Nucleus accumbens (tissue), 56 donors: ENCODE measurements around the gene BMP8B.
"Not testable (repeated sequence)": the region's sequence is repeated elsewhere in the genome, so short reads cannot be mapped to it uniquely, and the experiment has no call there.

Experiments
- DNase-seq, 56 donors: peaks; one replicate each; lab custom pipeline; 2025; lab: John Stamatoyannopoulos, UW

The BMP8B gene

DNA sequence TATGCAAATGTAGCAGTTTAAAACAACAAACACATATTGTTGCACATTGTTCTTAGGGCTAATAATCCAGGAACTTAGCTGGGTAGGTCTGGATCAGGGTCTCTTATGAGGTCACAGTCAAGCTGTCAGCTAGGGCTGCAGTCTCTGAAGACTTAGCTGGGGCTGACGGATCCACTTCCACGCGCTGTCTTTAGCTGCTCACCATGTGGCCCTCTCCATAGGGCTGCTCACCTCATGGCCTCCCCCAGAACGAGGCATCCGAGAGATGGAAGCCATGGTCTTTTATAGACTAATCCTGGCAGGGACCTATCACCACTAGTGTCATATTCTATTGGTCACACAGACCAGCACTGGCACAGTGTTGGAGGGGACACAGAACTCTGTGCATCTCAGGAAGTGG lies 8.8 kb downstream of the BMP8B start:
- DNase-seq: no peak

- no peak for DNase-seq
These were observed 9.5 kb downstream of the BMP8B start for GRCh38 chr1:39779137-39779536.

- not testable (repeated sequence) for DNase-seq
These were observed 10.1 kb downstream of the BMP8B start for GRCh38 chr1:39778463-39779099.

DNA sequence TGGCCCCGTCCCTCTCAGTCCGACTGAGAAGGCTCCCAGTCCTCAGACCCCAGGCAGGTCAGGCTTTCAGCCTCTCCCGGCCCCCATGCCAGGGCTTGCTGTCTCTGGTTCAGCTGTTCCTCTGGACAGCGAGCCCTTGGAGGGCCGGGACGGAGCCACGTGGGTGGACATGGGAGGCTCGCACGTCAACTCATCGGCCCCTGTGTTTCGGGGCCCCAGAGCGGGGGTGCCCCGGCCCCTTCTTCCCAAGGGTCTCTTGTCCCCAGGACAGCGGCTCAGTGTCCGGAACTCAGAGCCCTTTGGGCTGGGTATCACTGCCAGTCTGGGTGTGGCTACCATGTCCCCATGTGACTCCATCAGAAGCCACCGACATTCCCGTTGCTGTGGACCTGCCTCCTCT lies 10.8 kb downstream of the BMP8B start:
- not testable (repeated sequence) for DNase-seq

- no peak for DNase-seq
These were observed 11.4 kb downstream of the BMP8B start for GRCh38 chr1:39777306-39777705.

GRCh38 chr1:39776886-39777285 lies 11.8 kb downstream of the BMP8B start:
- DNase-seq: no peak

DNA sequence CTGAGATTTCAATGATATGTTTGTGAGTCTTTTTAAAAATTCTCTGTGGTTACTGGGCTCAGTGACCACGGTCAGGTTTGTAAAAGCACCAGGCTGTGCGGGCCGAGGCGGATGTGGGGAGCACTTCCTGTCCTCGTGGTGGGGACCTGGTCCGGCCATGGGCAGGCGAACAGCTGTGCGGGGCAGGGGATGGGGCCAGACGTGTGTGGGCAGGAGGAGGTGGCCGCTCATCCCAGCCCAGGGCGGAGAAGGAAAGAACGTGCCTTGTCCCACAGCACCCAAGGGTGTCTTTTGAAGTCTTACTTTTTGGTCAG lies 12.3 kb downstream of the BMP8B start:
- peak in 2 of 56 donors; percentile 8 to 9 for DNase-seq

DNA sequence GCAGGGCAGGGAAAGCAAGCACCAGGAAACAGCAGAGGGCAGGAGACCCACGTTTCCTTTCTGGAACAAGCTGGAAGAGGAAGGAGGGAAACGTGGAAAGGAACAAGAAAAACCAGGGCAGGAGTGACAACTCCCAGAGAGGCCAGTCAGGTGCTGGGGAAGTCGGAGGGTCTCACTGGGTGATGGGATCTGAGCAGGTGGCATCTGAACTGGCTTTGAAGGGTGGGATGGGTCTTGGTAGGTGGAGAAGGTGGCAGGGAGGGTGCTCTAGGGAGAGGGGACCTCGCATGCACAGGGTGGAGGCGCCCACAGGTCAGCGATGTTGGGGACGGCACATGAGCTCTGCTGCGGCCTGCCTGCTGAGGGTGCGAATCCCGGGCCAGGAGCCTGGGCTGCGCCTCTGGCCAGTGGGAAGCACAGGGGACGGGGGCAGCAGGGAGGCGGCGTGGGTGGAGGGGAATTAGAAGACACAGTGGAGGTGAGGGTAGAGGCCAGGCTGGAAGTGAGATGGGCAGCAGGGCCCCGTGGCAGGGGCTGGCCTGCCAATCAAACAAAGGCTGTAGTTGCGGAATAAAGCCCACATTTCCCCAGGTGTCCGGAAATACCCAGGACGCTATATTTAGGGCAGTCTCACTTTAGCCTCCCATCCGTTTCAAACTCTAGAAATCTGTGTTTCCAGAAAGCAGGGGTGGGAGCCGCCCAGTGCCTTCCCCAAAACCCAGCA lies 12.8 kb downstream of the BMP8B start:
- not testable (repeated sequence) for DNase-seq

GRCh38 chr1:39775141-39775540 lies 13.5 kb downstream of the BMP8B start:
- DNase-seq: not testable (repeated sequence)

GRCh38 chr1:39773369-39773979 lies 15.2 kb downstream of the BMP8B start:
- not testable (repeated sequence) for DNase-seq

DNA sequence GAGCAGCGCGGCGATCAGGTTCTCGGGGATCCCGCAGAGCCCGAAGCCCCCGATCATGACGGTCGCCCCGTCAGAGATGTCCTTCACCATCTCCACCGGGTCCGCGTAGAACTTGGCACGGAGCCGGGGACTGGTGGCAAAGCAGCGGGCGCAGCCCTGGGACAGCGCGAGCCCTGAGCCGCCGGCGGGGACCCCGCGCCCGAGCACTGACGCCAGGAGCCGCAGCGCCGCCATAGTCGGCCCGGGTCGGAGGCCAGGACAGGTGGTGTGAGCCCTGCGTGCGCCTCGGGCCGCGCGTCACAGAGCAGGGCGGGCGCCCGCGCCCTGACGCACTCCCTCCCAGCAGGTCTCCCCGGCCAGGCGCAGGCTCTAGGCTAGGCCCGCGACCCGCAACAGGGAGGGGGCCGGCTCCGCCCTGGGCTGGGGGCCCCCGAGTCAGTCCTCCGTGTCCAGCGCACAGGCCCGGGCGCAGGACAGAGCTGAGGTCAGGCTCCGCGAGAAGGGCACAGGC lies 17.6 kb downstream of the BMP8B start, which contains the start of gene OXCT2:
Gene OXCT2 (minus strand): TSS at position 327 of the 511 bp plus-strand sequence. CDS start 93 bp downstream, at position 234.
- not testable (repeated sequence) for DNase-seq

DNA sequence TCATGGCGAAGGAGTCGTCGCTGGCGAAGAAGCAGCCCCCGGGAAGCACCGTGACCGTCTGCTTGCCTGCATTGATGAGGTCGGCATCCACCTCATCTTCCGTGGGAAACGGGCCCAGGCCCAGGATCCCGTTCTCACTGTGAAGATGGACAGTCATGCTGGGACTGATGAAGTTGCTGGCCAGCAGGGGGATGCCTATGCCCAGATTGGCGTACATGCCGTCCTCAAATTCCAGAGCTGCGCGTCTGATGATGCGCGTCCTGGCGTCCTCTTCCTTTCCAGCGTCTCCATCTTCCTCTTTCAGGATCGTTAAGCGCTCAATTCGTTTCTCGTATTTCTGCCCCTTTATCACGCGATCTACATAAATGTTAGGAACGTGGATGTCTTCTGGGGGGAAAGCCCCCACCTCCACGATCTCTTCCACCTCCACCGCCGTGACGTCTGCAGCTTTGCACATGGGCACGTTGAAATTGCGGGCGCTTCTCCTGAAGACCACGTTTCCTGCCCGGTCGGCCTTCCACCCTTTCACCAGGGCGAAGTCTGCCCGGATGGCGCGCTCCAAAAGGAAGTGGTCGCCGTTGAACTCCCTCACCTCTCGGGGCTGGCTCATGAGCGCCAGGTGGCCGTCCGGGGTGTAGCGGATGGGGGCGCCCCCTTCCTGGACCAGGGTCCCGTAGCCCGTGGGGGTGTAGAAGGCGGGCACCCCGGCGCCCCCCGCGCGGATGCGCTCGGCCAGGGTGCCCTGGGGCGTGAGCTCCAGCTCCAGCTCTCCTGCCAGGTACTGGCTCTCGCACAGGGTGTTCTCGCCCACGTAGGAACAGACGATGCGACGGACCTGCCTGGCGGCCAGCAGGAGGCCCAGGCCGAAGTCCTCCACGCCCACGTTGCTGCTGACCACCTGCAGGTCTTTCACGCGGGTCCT lies 18.3 kb downstream of the BMP8B start:
- not testable (repeated sequence) for DNase-seq

GRCh38 chr1:39769502-39769901 lies 19.2 kb downstream of the BMP8B start:
- not testable (repeated sequence) for DNase-seq

DNA sequence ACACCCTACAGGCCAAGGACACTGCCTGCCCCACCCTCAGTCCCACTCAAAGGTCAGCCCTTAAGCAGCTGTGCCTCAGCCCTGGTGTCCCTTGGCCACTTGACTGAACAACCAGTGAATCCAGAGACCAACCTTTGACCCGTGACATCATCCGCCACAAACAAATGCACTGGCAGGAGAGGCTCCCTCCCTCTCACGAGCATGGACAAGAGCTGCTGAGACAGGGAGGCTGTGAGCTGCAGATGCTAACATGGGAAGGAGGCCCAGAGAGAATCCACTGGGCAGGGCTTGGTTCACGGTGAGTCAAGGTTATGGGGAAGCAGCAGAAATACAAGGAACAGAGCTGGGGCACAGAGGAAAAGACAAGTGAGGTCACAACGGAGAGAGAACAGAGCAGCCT lies 22.2 kb downstream of the BMP8B start:
- DNase-seq: not testable (repeated sequence)

DNA sequence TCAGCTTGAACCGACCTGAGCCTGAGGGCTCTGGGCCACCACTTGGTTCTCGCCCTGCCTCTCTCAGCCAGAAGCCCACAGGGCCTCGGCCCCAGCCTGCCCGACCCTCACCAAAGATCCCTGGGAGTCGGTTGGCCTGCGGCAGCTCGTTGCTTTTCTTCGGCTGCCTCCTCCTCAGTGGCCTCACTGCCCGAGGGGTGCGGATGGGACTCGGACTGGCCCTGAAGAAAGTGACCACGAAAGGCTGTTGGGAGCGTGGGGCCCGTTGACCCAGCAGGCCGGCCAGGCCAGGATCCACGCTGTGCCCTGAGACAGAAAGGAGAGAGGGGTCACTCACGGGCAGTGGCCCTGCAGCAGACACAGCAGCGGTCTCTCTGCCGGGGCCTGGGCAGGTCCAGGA lies 24.2 kb downstream of the BMP8B start:
- DNase-seq: not testable (repeated sequence)

- not testable (repeated sequence) for DNase-seq
These were observed 24.9 kb downstream of the BMP8B start for GRCh38 chr1:39763619-39764374.

DNA sequence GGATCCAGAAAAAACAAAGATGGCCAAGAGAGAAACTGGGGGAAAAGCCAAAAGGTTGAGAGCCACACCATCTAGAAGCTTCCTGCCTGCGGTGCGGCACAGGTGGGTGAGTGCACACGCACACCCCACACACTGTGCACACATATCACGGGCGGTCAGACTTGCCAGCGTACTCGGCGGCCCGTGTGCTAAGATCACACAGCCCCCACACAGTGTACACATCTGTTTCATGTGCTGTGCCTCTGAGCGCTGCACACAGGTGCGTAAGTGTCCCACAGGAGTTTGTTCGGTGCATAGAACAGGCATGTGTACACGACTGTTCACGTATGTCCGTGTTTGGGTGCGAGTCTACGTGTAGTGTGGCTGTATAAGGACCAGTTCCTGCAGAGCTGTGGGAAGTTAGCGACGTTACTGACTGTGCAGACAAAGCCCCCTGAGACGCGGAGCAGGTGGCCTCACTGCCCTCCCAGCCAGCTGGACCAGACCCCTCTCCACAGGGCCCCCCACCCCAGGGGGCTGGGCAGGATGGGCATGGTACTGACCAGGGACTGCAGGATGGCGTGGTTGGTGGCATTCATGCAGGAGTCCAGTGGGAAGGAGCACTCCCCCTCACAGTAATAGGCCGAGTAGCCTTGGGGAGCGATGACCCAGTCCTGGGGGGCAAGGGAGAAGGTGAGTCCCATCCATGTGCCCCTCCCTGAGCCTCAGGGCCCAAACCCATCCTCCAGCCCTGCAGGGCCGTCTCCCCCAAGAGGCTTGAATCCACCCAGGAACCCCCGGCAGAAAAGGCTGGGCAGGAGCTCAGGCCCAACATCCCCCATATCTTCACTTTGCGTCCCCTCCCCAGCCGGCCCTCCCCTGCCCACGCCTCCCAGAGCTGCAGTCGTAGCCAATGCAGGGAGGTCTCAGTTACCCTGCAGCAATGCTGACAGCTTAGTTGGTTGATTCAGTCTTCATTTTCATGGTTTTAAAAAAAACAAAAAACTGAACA lies 25.8 kb downstream of the BMP8B start:
- no peak for DNase-seq

DNA sequence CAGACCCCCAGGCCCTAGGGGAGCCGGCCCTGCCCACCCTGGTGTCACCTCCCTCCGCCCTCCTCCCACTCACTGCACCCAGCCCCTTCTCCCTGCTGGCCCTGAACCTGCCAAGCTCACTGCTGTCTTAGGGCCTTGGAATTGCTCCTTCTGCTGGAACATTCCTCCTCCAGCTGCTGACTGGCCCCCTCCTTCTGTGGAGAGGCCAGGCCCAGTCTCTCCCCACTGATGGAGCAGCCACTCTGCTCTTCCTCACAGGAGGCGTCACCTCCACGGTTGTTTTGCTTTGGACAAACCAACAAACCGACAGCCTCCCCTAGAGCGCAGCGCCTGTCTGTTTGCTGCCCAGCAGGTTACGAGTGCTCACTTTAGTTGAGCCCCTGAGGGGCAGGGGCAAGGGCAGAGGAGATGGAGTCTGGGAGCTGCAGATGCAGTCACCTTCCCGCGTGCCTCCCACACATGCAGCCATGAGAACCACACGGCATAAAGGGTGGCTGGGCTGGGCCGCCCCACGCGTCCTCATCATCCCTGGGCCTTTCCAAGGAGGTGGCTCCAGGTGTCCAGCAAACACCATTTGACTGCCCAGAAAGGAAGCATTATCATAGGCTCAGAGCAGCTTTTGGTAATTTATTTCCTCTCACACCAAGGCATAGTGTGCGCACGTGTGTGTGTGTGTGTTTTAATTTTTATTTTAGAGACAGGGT lies 27.0 kb downstream of the BMP8B start:
- no peak for DNase-seq
